Dermis microvascular lymphatic vessel endothelial cell (primary cell): ENCODE results near the gene MPPED2. TPM values are rescaled to one million over a fixed set of nuclear protein-coding genes. Genes with fewer than 3 reads are reported as not detected.

Source experiments
- DNase-seq, 2 donors: peaks; one replicate each; pipeline versions ENCODE4 v3.0.0 to v3.0.0-alpha.2; 2010; ENCODE audit warnings: low read depth in 2 of 2
- total RNA-seq: library from RNA; depleted of rRNA; stranded (reverse); fragments of >200 nt; gene quantifications from 2 replicates; pipeline ENCODE4 v1.2.1, GENCODE V29; 2014

The MPPED2 gene
- total RNA-seq, 1 donor from 2014 or later: 0.39 TPM

- DNase-seq: no peak
These were observed 52.7 kb downstream of the MPPED2 start for GRCh38 chr11:30533445-30533947.

GRCh38 chr11:30527566-30527965 is 58.6 kb downstream of the MPPED2 start:
- no peak for DNase-seq

- DNase-seq: no peak
These were observed 59.6 kb downstream of the MPPED2 start for GRCh38 chr11:30526558-30526957.

GRCh38 chr11:30522536-30523243 is 63.5 kb downstream of the MPPED2 start:
- DNase-seq: no peak

- no peak for DNase-seq
These were observed 64.7 kb downstream of the MPPED2 start for GRCh38 chr11:30521297-30522071.

- DNase-seq: no peak
These were observed 73.1 kb downstream of the MPPED2 start for GRCh38 chr11:30513087-30513486.

GRCh38 chr11:30511408-30511807 is 74.7 kb downstream of the MPPED2 start:
- DNase-seq: no peak

GRCh38 chr11:30510750-30511149 is 75.4 kb downstream of the MPPED2 start:
- DNase-seq: no peak

GRCh38 chr11:30509364-30509763 is 76.8 kb downstream of the MPPED2 start:
- no peak for DNase-seq

GRCh38 chr11:30508594-30508993 is 77.6 kb downstream of the MPPED2 start:
- DNase-seq: no peak

- no peak for DNase-seq
These were observed 80.5 kb downstream of the MPPED2 start for GRCh38 chr11:30505603-30506002.

- no peak for DNase-seq
These were observed 81.7 kb downstream of the MPPED2 start for GRCh38 chr11:30504468-30504867.

- no peak for DNase-seq
These were observed 83.0 kb downstream of the MPPED2 start for GRCh38 chr11:30503156-30503555.

GRCh38 chr11:30502305-30502704 is 83.8 kb downstream of the MPPED2 start:
- DNase-seq: no peak

GRCh38 chr11:30501744-30502143 is 84.4 kb downstream of the MPPED2 start:
- DNase-seq: no peak

- no peak for DNase-seq
These were observed 86.2 kb downstream of the MPPED2 start for GRCh38 chr11:30499940-30500339.

GRCh38 chr11:30497600-30497999 is 88.6 kb downstream of the MPPED2 start:
- DNase-seq: no peak

- DNase-seq: no peak
These were observed 89.2 kb downstream of the MPPED2 start for GRCh38 chr11:30496935-30497334.

GRCh38 chr11:30495437-30495836 is 90.7 kb downstream of the MPPED2 start:
- peak; percentile 43 to 47 for DNase-seq

GRCh38 chr11:30489511-30489910 is 96.6 kb downstream of the MPPED2 start:
- peak in 1 of 2 donors; percentile 6 for DNase-seq

- DNase-seq: peak in 1 of 2 donors; percentile 5
These were observed 97.1 kb downstream of the MPPED2 start for GRCh38 chr11:30489076-30489475.

GRCh38 chr11:30488304-30488998 is 97.7 kb downstream of the MPPED2 start:
- DNase-seq: peak; percentile 68 to 86
